SK-N-MC (cell line): ENCODE results near the gene IP6K1.

Experiments used
- EZH2 ChIP-seq: fragments of 200-600 bp; sonication (generic); IDR thresholded peaks from one replicate; pipeline ENCODE4 v1.6.1; 2017; ENCODE audit warnings: antibody characterized with exemption
- FOXP2 ChIP-seq: optimal IDR thresholded peaks from 2 replicates; pipeline ENCODE3; 2011; ENCODE audit warnings: mild to moderate bottlenecking, moderate library complexity; ENCODE audit not compliant: insufficient read depth; ENCODE audit errors: extremely low read length, control extremely low read depth
- POLR2AphosphoS5 ChIP-seq: IDR thresholded peaks from 2 replicates; pipeline ENCODE4 v1.6.1; 2012; ENCODE audit warnings: mild to moderate bottlenecking, low read depth, low read length, borderline replicate concordance

- TF ChIP-seq EZH2: no peak
- TF ChIP-seq POLR2AphosphoS5: no peak
- no peak for TF ChIP-seq FOXP2
These were observed 79.2 kb downstream of the IP6K1 start for GRCh38 chr3:49707113-49707480.
